H9 (cell line): ENCODE measurements around the gene KCNAB3. TPM values are rescaled to one million over a fixed set of nuclear protein-coding genes. Genes with fewer than 3 reads are reported as not detected.

Experiments
- DNase-seq: peaks from one replicate; pipeline ENCODE4 v3.0.0-alpha.2; 2017
- H2AFZ ChIP-seq: one replicate; pipeline ENCODE4 v1.6.1; 2013; ENCODE audit warnings: mild to moderate bottlenecking, low read length, control low read depth, moderate library complexity
- H2AK5ac ChIP-seq: 2 replicates; pipeline ENCODE4 v1.6.1; 2013; ENCODE audit warnings: low read length, control low read depth, mixed read lengths; ENCODE audit not compliant: insufficient read length
- H2BK120ac ChIP-seq: one replicate; pipeline ENCODE4 v1.6.1; 2013; ENCODE audit warnings: low read depth, mild to moderate bottlenecking, low read length, control low read depth, inconsistent platforms; ENCODE audit not compliant: poor library complexity, severe bottlenecking
- H2BK12ac ChIP-seq: 2 replicates; pipeline ENCODE4 v1.6.1; 2013; ENCODE audit warnings: low read length, control low read depth, mixed read lengths, low read depth; ENCODE audit not compliant: insufficient read length
- H2BK15ac ChIP-seq: 2 replicates; pipeline ENCODE4 v1.6.1; 2013; ENCODE audit warnings: low read depth, low read length, control low read depth
- H2BK20ac ChIP-seq: one replicate; pipeline ENCODE4 v1.6.1; 2013; ENCODE audit warnings: low read depth, mild to moderate bottlenecking, low read length, control low read depth, inconsistent platforms; ENCODE audit not compliant: poor library complexity, severe bottlenecking
- H2BK5ac ChIP-seq: 2 replicates; pipeline ENCODE4 v1.6.1; 2013; ENCODE audit warnings: low read length, control low read depth, mixed read lengths; ENCODE audit not compliant: insufficient read length
- H3K14ac ChIP-seq: 2 replicates; pipeline ENCODE4 v1.6.1; 2013; ENCODE audit warnings: low read length, control low read depth; ENCODE audit not compliant: insufficient read depth
- H3K18ac ChIP-seq: 2 replicates; pipeline ENCODE4 v1.6.1; 2013; ENCODE audit warnings: low read depth, mild to moderate bottlenecking, mixed read lengths, low read length, control low read depth; ENCODE audit not compliant: insufficient read length
- H3K23ac ChIP-seq: 2 replicates; pipeline ENCODE4 v1.6.1; 2013; ENCODE audit warnings: low read length, control low read depth, mixed read lengths, low read depth; ENCODE audit not compliant: insufficient read length
- H3K23me2 ChIP-seq: 2 replicates; pipeline ENCODE4 v1.6.1; 2013; ENCODE audit warnings: low read depth, mild to moderate bottlenecking, mixed read lengths, low read length, control low read depth; ENCODE audit not compliant: insufficient read length, poor library complexity, severe bottlenecking
- H3K27ac ChIP-seq: 2 replicates; pipeline ENCODE4 v1.5.1; 2013; ENCODE audit warnings: low read length, control low read depth, mixed read lengths, low read depth; ENCODE audit not compliant: insufficient read length
- H3K27me3 ChIP-seq: 2 replicates; pipeline ENCODE4 v1.6.1; 2013; ENCODE audit warnings: low read length, control low read depth, inconsistent platforms; ENCODE audit not compliant: insufficient read depth
- H3K4ac ChIP-seq: 2 replicates; pipeline ENCODE4 v1.6.1; 2013; ENCODE audit warnings: low read depth, mild to moderate bottlenecking, control low read depth, inconsistent platforms, low read length, moderate library complexity
- H3K4me1 ChIP-seq: 2 replicates; pipeline ENCODE4 v1.6.1; 2013; ENCODE audit warnings: low read length, control low read depth, inconsistent platforms; ENCODE audit not compliant: insufficient read depth
- H3K4me2 ChIP-seq: 2 replicates; pipeline ENCODE4 v1.6.1; 2013; ENCODE audit warnings: low read length, control low read depth, mixed read lengths; ENCODE audit not compliant: insufficient read length, insufficient read depth
- H3K56ac ChIP-seq: 2 replicates; pipeline ENCODE4 v1.6.1; 2013; ENCODE audit warnings: low read depth, mild to moderate bottlenecking, mixed read lengths, low read length, control low read depth; ENCODE audit not compliant: insufficient read length
- H3K79me1 ChIP-seq: 2 replicates; pipeline ENCODE4 v1.6.1; 2013; ENCODE audit warnings: low read depth, mild to moderate bottlenecking, moderate library complexity, low read length, control low read depth, inconsistent platforms; ENCODE audit not compliant: insufficient read depth, poor library complexity, severe bottlenecking
- H3K79me2 ChIP-seq: 2 replicates; pipeline ENCODE4 v1.6.1; 2013; ENCODE audit warnings: low read length, control low read depth, inconsistent platforms; ENCODE audit not compliant: insufficient read depth
- H3K9ac ChIP-seq: 2 replicates; pipeline ENCODE4 v1.6.1; 2013; ENCODE audit warnings: low read length, control low read depth, mixed read lengths; ENCODE audit not compliant: insufficient read length; ENCODE audit errors: extremely low read depth
- H3K9me3 ChIP-seq: one replicate; pipeline ENCODE4 v1.6.1; 2013; ENCODE audit warnings: low read depth, low read length, inconsistent platforms; ENCODE audit not compliant: control insufficient read depth
- H3T11ph ChIP-seq: one replicate; pipeline ENCODE4 v1.6.1; 2013; ENCODE audit warnings: mild to moderate bottlenecking, low read length, control low read depth, inconsistent platforms
- H4K20me1 ChIP-seq: one replicate; pipeline ENCODE4 v1.6.1; 2013; ENCODE audit not compliant: control insufficient read depth, insufficient read length, insufficient read depth
- H4K5ac ChIP-seq: 2 replicates; pipeline ENCODE4 v1.6.1; 2013; ENCODE audit warnings: low read depth, mild to moderate bottlenecking, mixed read lengths, low read length, control low read depth; ENCODE audit not compliant: insufficient read length
- H4K8ac ChIP-seq: replicated peaks from 2 replicates; pipeline ENCODE4 v1.6.1; 2013; ENCODE audit warnings: low read length, control low read depth, mixed read lengths, low read depth; ENCODE audit not compliant: insufficient read length
- H4K91ac ChIP-seq: 2 replicates; pipeline ENCODE4 v1.6.1; 2013; ENCODE audit warnings: low read depth, mild to moderate bottlenecking, moderate library complexity, mixed read lengths, low read length, control low read depth; ENCODE audit not compliant: insufficient read length
- H3K27ac Mint-ChIP-seq, 3 experiments: 2 replicates in 2 of 3; 3 replicates in 1 of 3; pipeline ENCODE4 v1.8.0; 2020 to 2021; ENCODE audit warnings: mixed read lengths in 3 of 3, mild to moderate bottlenecking in 1 of 3, moderate library complexity in 1 of 3
- H3K27me3 Mint-ChIP-seq: 2 replicates; pipeline ENCODE4 v1.8.0; 2021; ENCODE audit warnings: low read depth, mild to moderate bottlenecking, moderate library complexity, mixed read lengths
- H3K36me3 Mint-ChIP-seq, 3 experiments: 2 replicates in 2 of 3; 3 replicates in 1 of 3; pipeline ENCODE4 v1.8.0; 2020 to 2021; ENCODE audit warnings: low read depth in 3 of 3, mixed read lengths in 3 of 3; ENCODE audit not compliant: insufficient read depth in 1 of 3
- H3K4me1 Mint-ChIP-seq, 2 experiments: 2 replicates each; pipeline ENCODE4 v1.8.0; 2020; ENCODE audit warnings: mixed read lengths in 2 of 2
- H3K4me3 Mint-ChIP-seq, 2 experiments: 2 replicates in 1 of 2; 3 replicates in 1 of 2; pipeline ENCODE4 v1.8.0; 2020 to 2021; ENCODE audit warnings: mild to moderate bottlenecking in 2 of 2, mixed read lengths in 2 of 2, moderate library complexity in 1 of 2
- H3K9me3 Mint-ChIP-seq, 2 experiments: 2 replicates in 1 of 2; 3 replicates in 1 of 2; pipeline ENCODE4 v1.8.0; 2020; ENCODE audit warnings: mild to moderate bottlenecking in 2 of 2, mixed read lengths in 2 of 2, moderate library complexity in 1 of 2
- CTCF ChIP-seq: fragments of 200-600 bp; sonication (generic); conservative IDR thresholded peaks from 3 replicates; pipeline ENCODE4 v1.8.0; 2021; ENCODE audit warnings: antibody characterized with exemption, mild to moderate bottlenecking
- WGBS: extraction: QIAGEN DNeasy Blood & Tissue Kit; methylation state at CpG from one replicate; pipeline ENCODE4 v1.1.7; 2013; ENCODE audit warnings: missing lambda C conversion rate, low lambda C conversion rate, mixed read lengths; ENCODE audit not compliant: insufficient read length; ENCODE audit errors: extremely low coverage; 5-methylcytosine and 5-hydroxymethylcytosine counted together
- total RNA-seq: library from RNA; stranded (reverse); gene quantifications from 2 replicates; pipeline ENCODE4 v1.2.1, GENCODE V29; 2021

Gene KCNAB3
- total RNA-seq, 1 experiment from 2014 or later: 6.4 TPM

GRCh38 chr17:7940034-7940433, 10.4 kb upstream of the KCNAB3 start:
- no peak overlapping the region for H2BK20ac ChIP-seq
- no peaks in the 10 kb centered on the region for H3K4me1 ChIP-seq
- no peak overlapping the region for H4K91ac ChIP-seq
- no peak overlapping the region for H2BK120ac ChIP-seq
- H3K79me2 ChIP-seq: no peaks in the 10 kb centered on the region
- H3K9me3 Mint-ChIP-seq: no peaks in the 10 kb centered on the region
- H4K8ac ChIP-seq: no peak overlapping the region
- WGBS: no CpG with 5 or more reads among the region's 4 CpGs
- H2AK5ac ChIP-seq: no peak overlapping the region
- no peak overlapping the region for H3K9ac ChIP-seq
- H3K36me3 Mint-ChIP-seq: peaks cover 20 to 77% (median 73%) of the 10 kb centered on the region in 3 experiments; a peak in 6 of 7 replicates
- no peak overlapping the region for H3K4me2 ChIP-seq
- no peaks in the 10 kb centered on the region for H3K27me3 ChIP-seq
- H2BK12ac ChIP-seq: no peak overlapping the region
- H3K4me3 Mint-ChIP-seq: no peak overlapping the region
- H2BK5ac ChIP-seq: no peak overlapping the region
- TF ChIP-seq CTCF: no peak
- H3K18ac ChIP-seq: no peak overlapping the region
- no peaks in the 10 kb centered on the region for H3K4me1 Mint-ChIP-seq
- no peak overlapping the region for H3K27ac ChIP-seq
- no peak overlapping the region for H3K14ac ChIP-seq
- no peak overlapping the region for H4K5ac ChIP-seq
- H2AFZ ChIP-seq: no peak overlapping the region
- no peak overlapping the region for H3K23ac ChIP-seq
- no peak overlapping the region for H2BK15ac ChIP-seq
- H3K23me2 ChIP-seq: no peaks in the 10 kb centered on the region
- H4K20me1 ChIP-seq: no peaks in the 10 kb centered on the region
- 0 out of 7 replicates have a peak overlapping the region, but pooled peaks of 1 of the 3 experiments have one; percentile 10 for H3K27ac Mint-ChIP-seq
- no peak overlapping the region for H3K56ac ChIP-seq
- H3K4ac ChIP-seq: no peak overlapping the region
- no peak overlapping the region for H3T11ph ChIP-seq
- H3K9me3 ChIP-seq: no peaks in the 10 kb centered on the region
- H3K79me1 ChIP-seq: no peaks in the 10 kb centered on the region
- DNase-seq: no peak
- H3K27me3 Mint-ChIP-seq: no peaks in the 10 kb centered on the region
